IMR-90 (cell line): Measurements from ENCODE around the gene PDGFC. TPM values are rescaled to one million over a fixed set of nuclear protein-coding genes. Genes with fewer than 3 reads are reported as not detected.

Experiments used
- ATAC-seq: fragments of 200-7000 bp; cut with Tn5 transposase; 2 replicates; pipeline ENCODE4 v1.9.1; 2020; ENCODE audit warnings: low read depth, mild to moderate bottlenecking, moderate library complexity
- BruUV-seq: library from RNA; stranded (reverse); fragments of 400-500 nt; replicated peaks from 2 replicates; lab custom pipeline; 2021; lab: Mats Ljungman, UMichigan
- CTCF ChIA-PET: fragments of 300-600 bp; formaldehyde crosslinking; extraction: SDS; loops from one replicate; lab custom pipeline; 2021; ENCODE audit warnings: antibody characterized with exemption; lab: Yijun Ruan, JAX
- POLR2A ChIA-PET: fragments of 300-600 bp; sonication (Branson Sonifier 250); formaldehyde crosslinking; loops from one replicate; lab custom pipeline; 2022; ENCODE audit warnings: antibody characterized with exemption; ENCODE audit not compliant: unreplicated experiment; lab: Charles Lee
- DNase-seq: peaks from one replicate; pipeline ENCODE4 v3.0.0; 2013
- H2AFZ ChIP-seq: replicated peaks from 2 replicates; pipeline ENCODE3; 2013; ENCODE audit warnings: low read length, mild to moderate bottlenecking; ENCODE audit not compliant: poor library complexity
- H2AK5ac ChIP-seq: 2 replicates; pipeline ENCODE4 v1.6.1; 2013; ENCODE audit warnings: low read depth, low read length, inconsistent platforms
- H2AK9ac ChIP-seq: replicated peaks from 2 replicates; pipeline ENCODE3; 2013; ENCODE audit warnings: mild to moderate bottlenecking, low read depth, low read length, moderate library complexity; ENCODE audit not compliant: poor library complexity
- H2BK120ac ChIP-seq: 2 replicates; pipeline ENCODE4 v1.6.1; 2013; ENCODE audit warnings: low read depth, low read length, inconsistent platforms
- H2BK15ac ChIP-seq: 3 replicates; pipeline ENCODE4 v1.6.1; 2013; ENCODE audit warnings: low read depth, low read length, inconsistent platforms
- H2BK20ac ChIP-seq: 2 replicates; pipeline ENCODE4 v1.6.1; 2013; ENCODE audit warnings: low read depth, mild to moderate bottlenecking, inconsistent platforms, low read length, moderate library complexity
- H2BK5ac ChIP-seq: 2 replicates; pipeline ENCODE4 v1.6.1; 2013; ENCODE audit warnings: mild to moderate bottlenecking, low read depth, low read length, inconsistent platforms; ENCODE audit not compliant: poor library complexity, severe bottlenecking
- H3K14ac ChIP-seq: replicated peaks from 2 replicates; pipeline ENCODE4 v1.6.1; 2013; ENCODE audit warnings: low read depth, low read length, inconsistent platforms
- H3K18ac ChIP-seq: 2 replicates; pipeline ENCODE4 v1.6.1; 2013; ENCODE audit warnings: low read depth, low read length, control low read depth
- H3K23ac ChIP-seq: 2 replicates; pipeline ENCODE4 v1.6.1; 2013; ENCODE audit warnings: low read depth, low read length, inconsistent platforms
- H3K27ac ChIP-seq: 2 replicates; pipeline ENCODE4 v1.5.1; 2013; ENCODE audit warnings: mild to moderate bottlenecking, control low read depth, low read length; ENCODE audit not compliant: insufficient read depth
- H3K27me3 ChIP-seq: 2 replicates; pipeline ENCODE4 v1.6.1; 2013; ENCODE audit warnings: low read length; ENCODE audit not compliant: control insufficient read depth, insufficient read depth
- H3K36me3 ChIP-seq: 2 replicates; pipeline ENCODE4 v1.6.1; 2013; ENCODE audit warnings: low read length, mixed read lengths; ENCODE audit not compliant: control insufficient read depth, insufficient read depth
- H3K4ac ChIP-seq: 2 replicates; pipeline ENCODE4 v1.6.1; 2013; ENCODE audit warnings: low read depth, low read length, inconsistent platforms
- H3K4me1 ChIP-seq: 2 replicates; pipeline ENCODE4 v1.6.1; 2013; ENCODE audit warnings: low read length, mixed read lengths; ENCODE audit not compliant: control insufficient read depth, insufficient read depth
- H3K4me2 ChIP-seq: 2 replicates; pipeline ENCODE4 v1.6.1; 2013; ENCODE audit warnings: low read depth, mild to moderate bottlenecking, control low read depth, low read length, moderate library complexity
- H3K4me3 ChIP-seq: 2 replicates; pipeline ENCODE4 v1.5.1; 2013; ENCODE audit warnings: low read depth, mild to moderate bottlenecking, control low read depth, low read length, moderate library complexity; ENCODE audit not compliant: insufficient read depth
- H3K56ac ChIP-seq: 2 replicates; pipeline ENCODE4 v1.6.1; 2013; ENCODE audit warnings: low read length, inconsistent platforms; ENCODE audit not compliant: insufficient read depth; ENCODE audit errors: extremely low read depth
- H3K79me1 ChIP-seq, 2 experiments: 2 replicates each; pipeline ENCODE4 v1.6.1; 2013; ENCODE audit warnings: low read length in 2 of 2, inconsistent platforms in 1 of 2, low read depth in 1 of 2
- H3K9ac ChIP-seq: 2 replicates; pipeline ENCODE4 v1.6.1; 2013; ENCODE audit warnings: low read depth, low read length, control low read depth
- H3K9me1 ChIP-seq: 2 replicates; pipeline ENCODE4 v1.6.1; 2013; ENCODE audit warnings: low read length, inconsistent platforms; ENCODE audit not compliant: insufficient read depth
- H3K9me3 ChIP-seq: 2 replicates; pipeline ENCODE4 v1.6.1; 2013; ENCODE audit warnings: low read length; ENCODE audit not compliant: control insufficient read depth, insufficient read depth
- H4K20me1 ChIP-seq: 2 replicates; pipeline ENCODE4 v1.6.1; 2013; ENCODE audit warnings: low read length, inconsistent platforms; ENCODE audit not compliant: insufficient read depth
- H4K5ac ChIP-seq: 2 replicates; pipeline ENCODE4 v1.6.1; 2013; ENCODE audit warnings: mild to moderate bottlenecking, low read depth, low read length, control low read depth
- H4K8ac ChIP-seq, 2 experiments: 2 replicates each; pipeline ENCODE4 v1.6.1; 2013; ENCODE audit warnings: low read depth in 2 of 2, low read length in 2 of 2, control low read depth in 1 of 2, inconsistent platforms in 1 of 2
- H4K91ac ChIP-seq: 2 replicates; pipeline ENCODE4 v1.6.1; 2013; ENCODE audit warnings: low read depth, low read length, inconsistent platforms; ENCODE audit not compliant: insufficient read depth
- CEBPB ChIP-seq: IDR thresholded peaks from 2 replicates; pipeline ENCODE4 v1.6.1; 2012; ENCODE audit warnings: low read depth, low read length, improper control_type of control experiment
- POLR2A ChIP-seq: IDR thresholded peaks from 2 replicates; pipeline ENCODE4 v1.6.1; 2012; ENCODE audit warnings: mild to moderate bottlenecking, low read depth, low read length
- WGBS, 2 experiments: methylation state at CpG; one replicate each; pipeline versions ENCODE4 v1.1.5 to v1.1.7; 2013; ENCODE audit warnings: missing lambda C conversion rate in 2 of 2; ENCODE audit not compliant: insufficient read length in 1 of 2; ENCODE audit errors: extremely low coverage in 2 of 2; 5-methylcytosine and 5-hydroxymethylcytosine counted together
- dilution Hi-C: fragments of 300-500 bp; cut with HindIII; formaldehyde crosslinking; loops from one replicate; pipeline ENCODE4 v1.14.3; 2018; ENCODE audit warnings: low sequenced_read_pairs; ENCODE audit not compliant: unreplicated experiment
- in situ Hi-C: fragments of 300-500 bp; cut with MboI; formaldehyde crosslinking; loops from 3 replicates; pipeline ENCODE4 v1.14.3; 2019; ENCODE audit warnings: low sequenced_read_pairs, inconsistent platforms, mixed read lengths
- intact Hi-C: fragments of 100-400 bp; cut with micrococcal nuclease; formaldehyde crosslinking; loops from 2 replicates; pipeline ENCODE4 v1.10.0; 2022
- polyA plus RNA-seq, 3 experiments: library from polyadenylated mRNA; depleted of rRNA; stranded (reverse); fragments of >200 nt; gene quantifications; 2 replicates each; pipeline ENCODE4 v1.2.3, GENCODE V29; 2012; ENCODE audit warnings: low replicate concordance in 1 of 3
- total RNA-seq: library from RNA; depleted of rRNA; stranded (reverse); fragments of >200 nt; gene quantifications from 2 replicates; pipeline ENCODE4 v1.2.3, GENCODE V29; 2012

PDGFC gene
- total and polyA plus RNA-seq, 2 of the 4 experiments (the other 2 are of a cell fraction), result 19.8 to 90.7 TPM

DNA sequence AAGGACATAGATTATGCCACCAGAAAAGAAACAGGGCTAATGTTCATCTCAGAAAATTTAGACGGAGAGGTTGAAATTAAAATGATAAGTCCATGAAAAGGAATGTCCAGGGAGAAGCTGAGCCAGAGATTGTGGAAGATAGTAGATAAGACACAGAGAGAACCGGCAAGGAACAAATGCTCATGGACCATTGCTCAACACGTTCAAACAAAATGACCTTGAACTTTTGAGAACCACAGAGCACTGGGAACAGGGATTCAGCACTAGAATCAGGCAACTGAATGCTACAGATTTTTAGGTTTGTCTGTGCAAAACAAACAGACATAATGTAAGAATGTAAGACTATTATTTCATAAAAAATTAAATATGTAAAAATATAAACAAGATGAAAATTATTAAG is 206.3 kb downstream of the PDGFC start:
- Histone ChIP-seq H3K4me2 (no peak overlapping the region), H2BK15ac (peak overlapping the region; percentile 47; the same call in 2 of the 3 replicates), H3K18ac (peak overlapping the region; percentile 85; the same call in 1 of the 2 replicates), H3K56ac (no peak overlapping the region), H2AK9ac (no peak overlapping the region), H2BK20ac (peak overlapping the region; percentile 75), H3K4me3 (no peak overlapping the region), H2BK5ac (peak overlapping the region; percentile 86), H2AK5ac (no peak overlapping the region), H3K27me3 (no peaks in the 10 kb centered on the region), H3K23ac (peak overlapping the region; percentile 31; the same call in 1 of the 2 replicates), H3K9ac (no peak overlapping the region), H3K79me1 (peaks cover 3 to 15% of the 10 kb centered on the region in 2 experiments; a peak in 3 of 4 replicates), H3K36me3 (peaks cover 3% of the 10 kb centered on the region), H3K9me3 (no peaks in the 10 kb centered on the region), H4K20me1 (no peaks in the 10 kb centered on the region), H3K14ac (peak overlapping the region; percentile 45; the same call in 1 of the 2 replicates), H3K27ac (no peak overlapping the region), H2AFZ (no peak overlapping the region), H3K9me1 (peaks cover 5% of the 10 kb centered on the region), H2BK120ac (peak overlapping the region; percentile 50; the same call in 1 of the 2 replicates), H4K91ac (no peak overlapping the region), H3K4ac (no peak overlapping the region), H3K4me1 (peaks cover 4% of the 10 kb centered on the region), H4K5ac (peak overlapping the region; percentile 59; the same call in 1 of the 2 replicates), H4K8ac (peak overlapping the region in 1 of 2 experiments; percentile 66; a peak in 1 of 4 replicates)
- WGBS, 2 experiments, result 67% methylated on average over 1 of the region's 3 CpGs; no CpG with 5 or more reads in 1 of the 2 experiments
- ATAC-seq, result no peak
- ChIA-PET CTCF (no interaction called here), POLR2A (no interaction called here)
- dilution Hi-C loops, result no loop called here
- no TSS peak for BruUV-seq
- peak; percentile 28 for DNase-seq
- in situ Hi-C loops, result loop anchor here (25.0 kb wide), 1 partner anchor 803 kb away; the partner anchor contains the start of gene CTSO
- intact Hi-C loops, result no loop called here
- TF ChIP-seq POLR2A, result no peak
- peak; percentile 54; the same call in 1 of the 2 replicates for TF ChIP-seq CEBPB
